Large intestine (tissue), 3 donors: ENCODE data around the gene AGR2. TPM values are rescaled to one million over a fixed set of nuclear protein-coding genes. Genes with fewer than 3 reads are reported as not detected.
"Not testable (repeated sequence)": the region's sequence is repeated elsewhere in the genome, so short reads cannot be mapped to it uniquely, and the experiment has no call there.

Experiments
- DNase-seq, 2 donors: peaks; one replicate each; pipeline versions ENCODE4 v3.0.0 to v3.0.0-alpha.2; 2013
- H3K27ac ChIP-seq: one replicate; pipeline ENCODE4 v1.5.1; 2013; ENCODE audit warnings: low read length
- H3K27me3 ChIP-seq: 2 replicates; pipeline ENCODE4 v1.6.1; 2013; ENCODE audit warnings: low read length; ENCODE audit not compliant: control insufficient read depth, insufficient read depth
- H3K36me3 ChIP-seq: 2 replicates; pipeline ENCODE4 v1.6.1; 2013; ENCODE audit warnings: low read length; ENCODE audit not compliant: control insufficient read depth, insufficient read depth
- H3K4me1 ChIP-seq: one replicate; pipeline ENCODE4 v1.6.1; 2013; ENCODE audit warnings: low read length; ENCODE audit not compliant: control insufficient read depth, insufficient read depth
- H3K4me3 ChIP-seq: one replicate; pipeline ENCODE4 v1.5.1; 2013; ENCODE audit warnings: low read length
- H3K9me3 ChIP-seq: one replicate; pipeline ENCODE4 v1.6.1; 2013; ENCODE audit warnings: mild to moderate bottlenecking, low read depth, low read length, moderate library complexity; ENCODE audit not compliant: control insufficient read depth
- WGBS: methylation state at CpG from one replicate; pipeline ENCODE4 v1.1.5; 2013; ENCODE audit warnings: low lambda C conversion rate; ENCODE audit not compliant: insufficient coverage; 5-methylcytosine and 5-hydroxymethylcytosine counted together
- polyA plus RNA-seq: library from polyadenylated mRNA; unstranded; fragments of 120-200 nt; gene quantifications from one replicate; pipeline ENCODE4 v1.2.1, GENCODE V29; 2013

Gene AGR2
- polyA plus RNA-seq, 1 donor = 527 TPM

GRCh38 chr7:16780596-16780995 is 24.2 kb downstream of the AGR2 start:
- no peaks in the 10 kb centered on the region for H3K9me3 ChIP-seq
- H3K4me1 ChIP-seq = no peaks in the 10 kb centered on the region

GRCh38 chr7:16779051-16779450 is 25.7 kb downstream of the AGR2 start:
- no CpG with 5 or more reads among the region's 1 CpG for WGBS
- H3K27me3 ChIP-seq = no peaks in the 10 kb centered on the region
- H3K4me3 ChIP-seq = no peak overlapping the region
- no peaks in the 10 kb centered on the region for H3K4me1 ChIP-seq
- H3K9me3 ChIP-seq = no peaks in the 10 kb centered on the region
- no peak for DNase-seq
- H3K27ac ChIP-seq = no peak overlapping the region
- peaks cover 27% of the 10 kb centered on the region for H3K36me3 ChIP-seq

More at GRCh38 chr7:16780596-16780995, 24.2 kb downstream of the AGR2 start:
- WGBS = 100% methylated on average over 1 of the region's 1 CpG
- peaks cover 27% of the 10 kb centered on the region for H3K36me3 ChIP-seq
- H3K27ac ChIP-seq = no peak overlapping the region
- H3K27me3 ChIP-seq = no peaks in the 10 kb centered on the region
- no peak for DNase-seq
- no peak overlapping the region for H3K4me3 ChIP-seq

- no peak for DNase-seq
- Histone ChIP-seq H3K27me3 (no peaks in the 10 kb centered on the region), H3K4me1 (no peaks in the 10 kb centered on the region), H3K4me3 (no peak overlapping the region), H3K36me3 (peaks cover 25% of the 10 kb centered on the region), H3K9me3 (no peaks in the 10 kb centered on the region), H3K27ac (no peak overlapping the region)
- WGBS = no CpG with 5 or more reads among the region's 3 CpGs
Observed at GRCh38 chr7:16778476-16778875, 26.3 kb downstream of the AGR2 start.

- H3K9me3 ChIP-seq = no peaks in the 10 kb centered on the region
- peaks cover 12% of the 10 kb centered on the region for H3K36me3 ChIP-seq
- H3K27ac ChIP-seq = no peak overlapping the region
- no peaks in the 10 kb centered on the region for H3K27me3 ChIP-seq
- DNase-seq = no peak
- H3K4me3 ChIP-seq = no peak overlapping the region
- no CpG with 5 or more reads among the region's 7 CpGs for WGBS
- H3K4me1 ChIP-seq = no peaks in the 10 kb centered on the region
Observed at GRCh38 chr7:16776053-16776452, 28.7 kb downstream of the AGR2 start.

- H3K4me1 ChIP-seq = no peaks in the 10 kb centered on the region
- no peak overlapping the region for H3K27ac ChIP-seq
- H3K27me3 ChIP-seq = no peaks in the 10 kb centered on the region
- no peaks in the 10 kb centered on the region for H3K9me3 ChIP-seq
- no peak overlapping the region for H3K4me3 ChIP-seq
- H3K36me3 ChIP-seq = peaks cover 12% of the 10 kb centered on the region
- DNase-seq = no peak
Observed at GRCh38 chr7:16774986-16775385, 29.8 kb downstream of the AGR2 start.

- Histone ChIP-seq H3K4me1 (no peaks in the 10 kb centered on the region), H3K9me3 (no peaks in the 10 kb centered on the region), H3K27ac (no peak overlapping the region), H3K4me3 (no peak overlapping the region), H3K27me3 (no peaks in the 10 kb centered on the region), H3K36me3 (peaks cover 12% of the 10 kb centered on the region)
- WGBS = no CpG with 5 or more reads among the region's 4 CpGs
- DNase-seq = no peak
Observed at GRCh38 chr7:16774294-16774693, 30.5 kb downstream of the AGR2 start.

- WGBS = no CpG with 5 or more reads among the region's 2 CpGs
- H3K4me1 ChIP-seq = no peaks in the 10 kb centered on the region
- no peak for DNase-seq
- H3K27me3 ChIP-seq = no peaks in the 10 kb centered on the region
- no peak overlapping the region for H3K4me3 ChIP-seq
- H3K9me3 ChIP-seq = no peaks in the 10 kb centered on the region
- no peak overlapping the region for H3K27ac ChIP-seq
- H3K36me3 ChIP-seq = peaks cover 10% of the 10 kb centered on the region
Observed at GRCh38 chr7:16773884-16774283, 30.9 kb downstream of the AGR2 start.

GRCh38 chr7:16773326-16773725 is 31.5 kb downstream of the AGR2 start:
- Histone ChIP-seq H3K36me3 (peaks cover 7% of the 10 kb centered on the region), H3K4me1 (no peaks in the 10 kb centered on the region), H3K27ac (no peak overlapping the region), H3K27me3 (no peaks in the 10 kb centered on the region), H3K9me3 (no peaks in the 10 kb centered on the region), H3K4me3 (no peak overlapping the region)
- no peak for DNase-seq
- no CpG with 5 or more reads among the region's 2 CpGs for WGBS

- no peaks in the 10 kb centered on the region for H3K27me3 ChIP-seq
- no peak overlapping the region for H3K27ac ChIP-seq
- no peaks in the 10 kb centered on the region for H3K9me3 ChIP-seq
- no peaks in the 10 kb centered on the region for H3K36me3 ChIP-seq
- no CpG with 5 or more reads among the region's 6 CpGs for WGBS
- H3K4me3 ChIP-seq = no peak overlapping the region
- no peaks in the 10 kb centered on the region for H3K4me1 ChIP-seq
- DNase-seq = no peak
Observed at GRCh38 chr7:16770657-16771329, 34.0 kb downstream of the AGR2 start.

- H3K27ac ChIP-seq, H3K4me3 ChIP-seq, DNase-seq, H3K4me1 ChIP-seq, H3K9me3 ChIP-seq, H3K27me3 ChIP-seq, H3K36me3 ChIP-seq: not testable (repeated sequence)
- WGBS = no CpG with 5 or more reads among the region's 3 CpGs
Observed at GRCh38 chr7:16769994-16770393, 34.8 kb downstream of the AGR2 start.

- H3K27me3 ChIP-seq = no peaks in the 10 kb centered on the region
- peaks cover 17% of the 10 kb centered on the region for H3K4me1 ChIP-seq
- WGBS = 25% methylated on average over 2 of the region's 2 CpGs
- DNase-seq = no peak
- H3K4me3 ChIP-seq = no peak overlapping the region
- H3K36me3 ChIP-seq = no peaks in the 10 kb centered on the region
- H3K9me3 ChIP-seq = no peaks in the 10 kb centered on the region
- H3K27ac ChIP-seq = no peak overlapping the region
Observed at GRCh38 chr7:16765436-16765859, 39.4 kb downstream of the AGR2 start.
